ENCODE results near the gene CYB561A3.
A peak's percentile ranks its signal among the peaks of the same experiment; 100 is the strongest.
"Not testable (repeated sequence)": the region's sequence is repeated elsewhere in the genome, so short reads cannot be mapped to it uniquely, and the experiment has no call there.

Gene CYB561A3

GRCh38 chr11:61361741-61362541, at the start of gene CYB561A3, which contains the start of gene TMEM138:
Gene CYB561A3 (minus strand): TSS chr11:61361882. CDS start chr11:61356713, 5,169 bp downstream.
Gene TMEM138 (plus strand): TSS chr11:61362374. CDS start chr11:61364391, 2,017 bp downstream.
- DNase-seq (ENCODE audit: low read depth): peak; percentile 90

DNA sequence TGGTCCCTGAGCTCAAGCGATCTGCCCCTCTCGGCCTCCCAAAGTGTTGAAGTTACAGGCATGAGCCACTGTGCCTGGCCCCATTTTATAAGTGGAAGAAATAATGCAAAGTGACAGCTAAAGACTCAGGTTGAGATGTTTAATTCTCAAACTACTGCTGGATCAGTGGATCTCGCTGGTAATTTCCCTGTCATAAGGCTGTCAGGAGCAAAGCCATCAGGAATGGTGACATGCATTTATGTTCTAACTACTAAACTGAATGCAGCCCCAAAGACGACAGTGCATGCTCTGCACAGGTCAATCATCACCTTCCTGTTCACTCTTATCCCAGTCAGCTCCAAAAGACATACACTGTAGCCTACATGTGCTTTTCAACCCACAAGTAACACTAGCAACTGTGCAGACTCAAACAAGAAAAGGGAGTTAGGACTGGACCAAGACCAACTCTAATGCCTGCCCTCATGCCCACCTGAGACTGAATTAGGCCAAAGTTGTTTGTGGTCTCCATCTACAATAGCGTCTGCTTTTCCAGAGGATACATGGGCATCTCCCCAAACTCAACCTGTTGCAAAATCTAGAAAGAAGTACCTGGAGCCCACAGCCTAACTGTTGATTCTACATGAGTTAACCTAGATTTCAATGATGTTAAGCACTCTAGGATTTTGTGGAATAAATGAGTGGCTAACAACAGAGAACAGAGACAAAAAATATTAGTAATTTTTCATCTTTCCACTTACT, 45.5 kb upstream of the CYB561A3 start:
- DNase-seq (ENCODE audit: low read depth): no peak

DNA sequence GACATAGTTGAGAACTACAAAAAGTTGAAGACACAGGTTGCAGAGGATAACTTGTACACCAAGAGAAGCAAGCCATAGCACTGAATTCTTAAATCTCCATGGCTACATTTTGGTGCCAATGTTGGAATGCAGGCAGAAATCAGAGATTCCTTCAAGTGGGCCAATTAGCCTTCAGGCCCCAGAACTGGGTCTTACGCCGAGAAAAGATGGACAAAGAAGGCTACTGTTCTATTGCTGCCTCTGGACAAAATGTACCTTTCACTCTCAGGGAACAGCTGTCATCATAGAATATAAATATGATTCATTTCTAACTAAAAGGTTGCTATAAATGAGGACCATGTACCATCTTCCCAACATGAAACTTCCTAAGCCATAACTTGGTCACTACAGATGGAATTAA, 44.4 kb upstream of the CYB561A3 start:
- no peak for DNase-seq (ENCODE audit: low read depth)

DNA sequence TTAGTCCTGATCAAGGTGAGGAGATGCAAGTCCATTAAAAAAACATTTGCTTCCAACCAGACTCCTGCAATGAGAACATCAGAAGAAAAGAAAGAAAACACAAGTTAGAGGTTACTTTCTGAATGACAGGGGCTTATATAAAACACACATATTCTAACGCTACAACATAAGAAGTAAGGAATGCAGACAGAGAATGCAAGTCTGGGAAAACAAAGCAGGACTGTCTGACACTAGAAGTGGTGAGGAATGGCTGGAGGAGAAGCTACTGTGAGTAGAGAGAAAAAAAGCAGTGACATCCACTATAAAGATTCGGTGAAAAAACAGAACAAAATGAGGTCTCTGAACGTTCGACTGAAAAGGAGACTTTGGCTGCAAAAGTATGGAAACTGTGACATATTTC, 43.0 kb upstream of the CYB561A3 start:
- DNase-seq (ENCODE audit: low read depth): no peak

DNA sequence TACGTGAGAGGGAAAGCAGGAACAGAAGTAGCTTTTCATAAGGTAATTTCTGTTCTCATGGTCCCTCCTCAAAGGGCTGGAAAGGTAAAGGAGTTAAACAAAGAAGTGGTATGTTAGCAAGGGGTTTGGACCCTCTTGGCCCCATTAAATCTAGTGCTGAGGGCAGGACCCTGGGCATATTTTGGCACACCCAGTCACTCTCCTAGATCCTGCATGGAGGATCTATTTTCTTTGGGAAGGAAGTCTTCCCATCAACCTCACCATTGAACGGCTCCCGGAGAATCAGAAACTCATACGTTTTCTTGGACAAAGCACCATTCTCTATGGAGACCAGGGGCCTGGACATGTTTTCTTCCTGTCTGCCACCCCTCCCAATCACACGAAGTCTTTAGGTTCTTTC, 42.4 kb upstream of the CYB561A3 start:
- DNase-seq (ENCODE audit: low read depth): no peak

DNA sequence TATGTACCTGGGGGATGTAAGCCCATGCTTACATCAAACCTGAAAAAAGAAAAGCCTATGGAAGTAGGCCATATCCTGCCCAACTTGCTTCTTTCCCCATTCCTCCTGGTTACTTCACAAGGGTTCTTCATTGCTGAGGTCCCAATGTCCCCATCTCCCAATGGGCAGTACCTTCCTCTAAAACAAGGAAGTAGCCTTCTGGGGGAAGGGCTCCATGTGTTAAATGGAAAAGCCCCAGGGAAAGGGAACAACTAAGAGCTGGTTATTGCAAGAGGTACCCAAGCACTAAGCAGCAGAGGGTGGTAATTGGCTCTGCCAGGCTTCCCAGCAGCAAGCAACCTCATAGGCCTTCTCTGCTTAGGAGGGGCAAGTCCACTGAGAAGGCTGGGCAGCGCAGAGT, 42.0 kb upstream of the CYB561A3 start:
- no peak for DNase-seq (ENCODE audit: low read depth)

- no peak for DNase-seq (ENCODE audit: low read depth)
These were observed 39.9 kb upstream of the CYB561A3 start for GRCh38 chr11:61401573-61401972.

DNA sequence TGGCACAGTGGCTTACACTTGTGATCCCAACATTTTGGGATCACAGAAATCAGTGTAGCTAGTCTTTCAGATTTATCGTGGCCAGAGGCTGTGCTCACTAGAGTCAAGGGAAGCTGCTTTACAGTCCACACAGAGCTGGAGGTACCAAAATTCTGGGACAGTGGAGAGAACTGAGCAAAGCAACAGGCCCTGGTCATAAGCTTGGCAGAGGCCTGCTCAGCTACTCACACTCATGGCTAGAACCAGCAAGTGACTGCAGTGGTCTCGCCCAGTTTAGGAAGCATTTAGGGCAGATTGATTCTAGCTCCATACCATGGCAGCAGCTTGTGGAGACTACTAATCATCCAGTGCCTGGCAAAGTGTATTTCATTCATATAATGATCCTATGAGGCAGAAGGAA, 39.5 kb upstream of the CYB561A3 start:
- DNase-seq (ENCODE audit: low read depth): no peak

DNA sequence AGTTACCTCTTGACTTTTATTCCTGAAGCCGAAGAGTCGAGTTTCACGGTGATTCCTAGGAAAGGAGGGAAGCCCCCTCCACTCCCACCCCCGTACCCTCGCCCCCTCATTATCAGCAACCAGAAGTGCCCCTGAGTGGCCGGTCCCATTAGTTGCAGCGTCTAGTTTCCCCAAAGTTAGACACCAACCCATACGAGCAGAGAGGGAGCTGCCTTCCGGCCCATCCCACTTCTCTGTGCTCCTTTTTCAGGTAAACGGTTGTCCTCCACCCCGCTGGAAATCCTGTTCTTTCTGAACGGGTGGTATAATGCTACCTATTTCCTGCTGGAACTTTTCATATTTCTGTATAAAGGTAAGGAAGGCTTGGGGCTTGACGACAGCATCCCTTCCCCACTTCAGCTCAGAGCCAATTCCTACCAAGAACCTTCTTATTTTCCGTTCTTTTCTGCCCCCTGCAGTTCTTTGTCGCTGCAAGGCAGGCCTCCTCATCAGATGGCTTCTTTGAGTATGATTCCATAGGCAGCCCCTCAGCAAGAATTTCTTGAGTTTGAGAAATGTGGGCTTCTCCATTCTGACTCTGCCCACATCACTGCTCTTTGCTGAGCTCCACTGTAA, 31.4 kb upstream of the CYB561A3 start:
- no peak for DNase-seq (ENCODE audit: low read depth)

DNA sequence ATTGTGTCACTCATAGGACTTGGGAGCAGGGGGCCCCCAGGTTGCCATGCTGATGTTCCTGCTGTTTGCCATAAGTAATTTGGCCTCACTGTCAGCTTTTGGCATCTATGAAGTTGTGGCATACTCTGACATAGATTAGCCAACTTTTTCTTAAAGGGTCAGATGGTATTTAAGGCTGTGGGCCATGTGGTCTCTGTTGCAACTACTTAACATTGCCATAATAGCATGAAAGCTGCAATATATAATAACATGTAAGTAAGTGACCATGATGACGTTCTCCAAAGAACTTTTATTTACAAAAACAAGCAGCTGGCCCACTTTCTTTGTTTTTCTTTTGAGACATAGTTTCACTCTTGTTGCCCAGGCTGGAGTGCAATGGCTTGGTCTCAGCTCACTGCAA, 28.5 kb upstream of the CYB561A3 start:
- no peak for DNase-seq (ENCODE audit: low read depth)

DNA sequence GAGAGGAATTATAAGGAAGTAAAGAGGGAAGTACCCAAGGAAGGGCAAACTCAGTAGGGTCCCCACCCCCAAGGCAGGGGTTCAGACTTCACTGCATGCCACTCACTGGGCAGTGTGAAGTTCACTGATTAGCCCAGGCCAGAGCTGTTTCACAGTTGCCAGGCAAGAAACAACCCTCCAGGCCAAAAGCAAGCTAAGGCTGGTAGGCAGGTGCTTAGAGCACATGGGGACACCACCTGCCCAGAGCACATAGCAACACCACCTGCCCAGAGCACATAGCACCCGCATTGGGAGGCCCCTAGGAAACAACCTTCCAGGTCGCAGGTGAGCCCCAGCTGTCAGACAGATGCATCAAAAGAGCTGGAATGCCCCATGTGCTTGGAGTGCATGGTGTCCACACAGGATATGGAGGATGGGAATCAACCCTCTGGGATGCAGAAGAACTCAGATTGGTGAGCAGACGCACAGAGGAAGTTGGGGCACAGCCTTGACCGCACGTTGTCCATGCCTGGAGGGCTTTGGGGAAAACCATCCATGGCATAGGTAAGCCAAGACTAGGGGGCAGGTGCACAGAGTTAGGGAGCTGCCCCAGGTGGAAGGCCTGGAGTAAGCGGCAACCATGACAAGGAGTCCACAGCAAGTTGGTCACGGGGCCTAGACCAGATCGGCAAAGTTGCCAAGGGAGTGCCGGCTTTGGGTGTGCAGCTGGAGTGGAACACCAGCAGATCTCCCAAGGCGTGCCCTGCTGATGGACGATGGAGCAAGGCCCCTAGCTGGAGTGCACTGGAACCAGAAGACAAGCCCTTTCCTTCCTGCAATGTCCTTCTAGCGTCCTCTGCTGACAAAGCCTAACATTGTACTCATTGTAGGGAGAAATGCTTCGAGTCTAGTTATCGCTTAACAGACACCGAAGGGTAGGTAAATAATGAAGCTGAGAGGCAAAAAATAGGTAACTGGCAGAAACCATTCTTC, 22.9 kb upstream of the CYB561A3 start:
- no peak for DNase-seq (ENCODE audit: low read depth)

- DNase-seq (ENCODE audit: low read depth): not testable (repeated sequence)
These were observed 22.2 kb upstream of the CYB561A3 start for GRCh38 chr11:61383859-61384258.

DNA sequence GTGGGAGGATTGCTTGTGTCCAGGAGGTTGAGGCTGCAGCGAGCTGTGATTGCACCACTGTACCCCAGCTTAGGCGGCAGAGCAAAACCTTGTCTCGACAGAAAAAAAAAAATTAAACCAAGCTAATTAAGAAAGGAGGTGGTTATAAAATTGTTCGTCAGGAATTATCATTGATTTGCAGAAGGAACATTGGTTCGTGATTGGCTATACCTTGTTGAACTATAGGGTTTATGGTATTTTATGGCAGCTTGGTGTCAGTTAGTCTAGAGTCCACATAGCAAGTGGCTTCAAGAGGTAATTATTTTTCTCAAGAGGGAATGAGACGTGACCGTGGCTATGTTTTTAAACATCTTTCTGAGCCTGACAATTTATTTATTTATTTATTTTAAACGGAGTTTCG, 19.2 kb upstream of the CYB561A3 start:
- DNase-seq (ENCODE audit: low read depth): no peak

- DNase-seq (ENCODE audit: low read depth): peak; percentile 96
These were observed 17.1 kb upstream of the CYB561A3 start for GRCh38 chr11:61378713-61379313.

DNA sequence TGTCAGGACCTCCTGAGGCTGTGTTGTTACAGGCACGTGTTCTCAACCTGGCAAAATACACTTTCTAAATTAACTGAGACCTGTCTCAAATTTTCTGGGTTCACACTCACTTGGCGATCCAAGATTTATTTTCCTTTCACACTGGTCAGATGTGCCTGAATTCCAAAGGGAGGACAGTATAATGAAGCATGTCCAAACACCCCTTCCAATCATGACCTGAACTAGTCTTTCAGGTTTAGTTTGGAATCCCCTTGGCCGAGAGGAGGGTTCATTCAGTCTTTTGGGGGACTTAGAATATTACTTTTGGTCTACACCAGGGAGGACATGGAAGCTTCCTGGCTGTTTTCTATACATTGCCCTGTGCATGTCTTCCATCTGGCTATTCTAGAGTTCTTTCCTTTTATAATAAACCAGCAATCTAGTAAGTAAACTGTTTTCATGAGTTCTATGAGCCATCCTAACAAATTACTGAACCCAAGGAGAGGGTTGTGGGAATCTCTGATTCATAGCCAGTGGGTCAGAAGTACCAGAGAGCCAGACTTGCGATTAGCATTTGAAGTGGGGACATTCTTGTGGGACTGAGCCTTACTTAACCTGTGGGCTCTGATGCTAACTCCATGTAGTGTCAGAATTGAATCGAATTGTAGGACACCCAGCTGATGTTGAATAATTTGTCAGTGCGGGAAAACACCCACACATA, 15.9 kb upstream of the CYB561A3 start:
- no peak for DNase-seq (ENCODE audit: low read depth)

DNA sequence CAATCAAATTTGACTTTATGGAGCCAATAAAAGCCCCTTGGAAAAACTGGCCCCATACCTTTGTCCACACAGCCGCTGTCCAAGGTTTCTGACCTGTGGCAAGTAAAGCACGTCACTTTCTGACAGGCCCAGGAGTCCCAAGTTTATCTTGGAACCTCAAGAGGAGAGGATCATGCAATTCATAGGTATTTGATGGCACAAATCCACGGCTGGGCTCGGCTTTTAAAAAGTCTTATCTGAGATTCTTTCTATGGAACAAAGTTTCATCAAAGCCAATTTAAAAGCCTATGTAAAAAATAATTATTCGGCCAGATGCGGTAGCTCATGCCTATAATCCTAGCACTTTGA, 14.1 kb upstream of the CYB561A3 start:
- DNase-seq (ENCODE audit: low read depth): no peak

DNA sequence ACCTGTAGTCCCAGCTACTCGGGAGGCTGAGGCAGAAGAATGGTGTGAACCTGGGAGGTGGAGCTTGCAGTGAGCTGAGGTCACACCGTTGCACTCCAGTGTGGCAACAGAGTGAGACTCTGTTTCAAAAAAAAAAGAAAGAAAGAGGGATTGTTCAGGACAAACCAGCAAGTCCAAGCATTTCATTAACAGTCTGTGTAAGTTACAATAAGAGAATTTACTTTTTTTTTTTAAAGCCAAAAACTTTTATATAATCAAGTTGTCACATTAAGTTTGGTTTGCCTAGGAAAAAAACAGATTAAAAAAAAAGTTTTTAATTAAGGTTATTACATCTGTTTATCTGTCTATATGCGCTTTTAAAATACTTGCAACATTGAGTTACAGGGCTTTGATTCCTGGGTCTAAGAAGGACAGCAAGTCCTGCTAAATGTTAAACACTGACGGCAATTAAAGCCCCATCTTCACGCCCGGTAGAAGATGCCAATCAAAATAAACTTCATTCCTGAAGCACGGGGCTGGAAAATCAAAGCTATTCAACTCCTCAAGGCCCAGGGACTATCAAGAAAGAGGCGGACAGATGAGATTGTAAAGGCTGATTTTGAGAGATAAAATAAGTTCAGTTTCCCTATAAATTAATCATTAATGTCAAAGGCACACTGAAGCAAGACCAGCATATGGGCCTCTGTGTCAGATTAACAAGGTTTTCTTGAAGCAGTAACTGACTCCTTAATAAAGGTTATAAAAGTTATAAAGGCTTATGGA, 11.2 kb upstream of the CYB561A3 start:
- no peak for DNase-seq (ENCODE audit: low read depth)

DNA sequence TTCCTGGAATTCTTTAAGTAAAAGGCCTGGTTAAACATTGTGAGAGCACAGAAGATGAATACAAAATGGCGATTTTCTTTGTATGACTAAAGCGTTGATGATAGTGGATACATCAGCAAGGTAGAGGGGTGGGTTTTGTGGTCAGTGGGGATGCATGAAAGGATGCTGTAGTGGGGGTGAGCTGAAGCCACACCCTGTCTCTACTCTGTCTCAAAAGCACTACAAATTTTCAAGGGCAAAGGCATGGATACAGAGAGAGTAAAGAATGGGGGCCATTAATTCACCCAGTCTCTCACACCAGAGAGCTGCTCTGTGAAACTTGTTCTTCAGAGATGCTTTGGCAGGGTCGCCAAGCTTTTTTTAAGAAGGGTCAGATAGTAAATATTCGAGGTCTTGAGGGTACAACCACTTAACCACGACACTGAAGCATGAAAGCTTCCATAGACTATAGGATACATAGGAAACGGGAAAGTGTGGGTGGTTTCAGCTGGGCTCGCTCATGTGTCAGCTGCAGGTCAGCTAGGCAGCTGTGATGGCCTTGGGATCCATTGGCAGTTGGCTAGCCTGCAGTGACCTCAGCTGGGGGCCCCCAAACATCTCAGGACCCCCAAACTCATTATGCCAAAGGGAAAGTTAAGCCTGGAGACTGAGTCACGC, 8.8 kb upstream of the CYB561A3 start:
- no peak for DNase-seq (ENCODE audit: low read depth)
